Measurements from ENCODE around the gene LAG3.

LAG3 gene

DNA sequence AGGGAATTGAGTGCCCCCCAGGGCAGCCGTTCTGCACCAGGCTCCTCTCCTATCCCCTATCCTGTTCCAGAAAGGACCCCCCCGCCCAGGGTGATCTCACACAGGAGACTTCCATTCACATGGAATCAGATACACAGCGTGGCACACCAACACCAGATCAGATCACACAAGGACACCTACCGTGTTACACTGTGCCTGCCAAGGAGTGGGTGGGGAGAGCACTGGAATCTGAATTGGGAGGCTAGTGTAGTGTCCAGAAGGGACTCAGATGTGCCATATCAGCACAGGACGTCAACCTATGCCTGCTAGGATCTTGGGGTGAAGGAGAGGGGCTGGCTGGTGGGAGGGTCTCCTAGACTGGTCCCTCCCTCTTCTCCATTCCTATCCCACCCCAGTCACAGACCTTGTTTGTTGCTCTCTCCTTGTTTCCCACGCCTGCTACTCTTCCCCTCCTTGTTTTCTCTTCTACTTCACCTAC is 3.8 kb upstream of the LAG3 start:
- peak overlapping the region; percentile 88 for H3K4me3 ChIP-seq (ENCODE audit: low read depth, low read length)
- TF ChIP-seq, protein P1, sequence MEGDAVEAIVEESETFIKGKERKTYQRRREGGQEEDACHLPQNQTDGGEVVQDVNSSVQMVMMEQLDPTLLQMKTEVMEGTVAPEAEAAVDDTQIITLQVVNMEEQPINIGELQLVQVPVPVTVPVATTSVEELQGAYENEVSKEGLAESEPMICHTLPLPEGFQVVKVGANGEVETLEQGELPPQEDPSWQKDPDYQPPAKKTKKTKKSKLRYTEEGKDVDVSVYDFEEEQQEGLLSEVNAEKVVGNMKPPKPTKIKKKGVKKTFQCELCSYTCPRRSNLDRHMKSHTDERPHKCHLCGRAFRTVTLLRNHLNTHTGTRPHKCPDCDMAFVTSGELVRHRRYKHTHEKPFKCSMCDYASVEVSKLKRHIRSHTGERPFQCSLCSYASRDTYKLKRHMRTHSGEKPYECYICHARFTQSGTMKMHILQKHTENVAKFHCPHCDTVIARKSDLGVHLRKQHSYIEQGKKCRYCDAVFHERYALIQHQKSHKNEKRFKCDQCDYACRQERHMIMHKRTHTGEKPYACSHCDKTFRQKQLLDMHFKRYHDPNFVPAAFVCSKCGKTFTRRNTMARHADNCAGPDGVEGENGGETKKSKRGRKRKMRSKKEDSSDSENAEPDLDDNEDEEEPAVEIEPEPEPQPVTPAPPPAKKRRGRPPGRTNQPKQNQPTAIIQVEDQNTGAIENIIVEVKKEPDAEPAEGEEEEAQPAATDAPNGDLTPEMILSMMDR (conservative IDR thresholded peaks at IDR 0.05; ENCODE audit: low read depth, low read length), result no peak
- peak; percentile 35 for DNase-seq (ENCODE audit: low read depth)

GRCh38 chr12:6768990-6769389 is 3.3 kb upstream of the LAG3 start:
- peak; percentile 62 for DNase-seq (ENCODE audit: low read depth)
- peak overlapping the region; percentile 88 for H3K4me3 ChIP-seq (ENCODE audit: low read depth, low read length)
- TF ChIP-seq, protein P1 (conservative IDR thresholded peaks at IDR 0.05; ENCODE audit: low read depth, low read length), result no peak

- H3K4me3 ChIP-seq (ENCODE audit: low read depth, low read length), result no peak overlapping the region
- DNase-seq (ENCODE audit: low read depth), result no peak
- TF ChIP-seq, protein P1 (conservative IDR thresholded peaks at IDR 0.05; ENCODE audit: low read depth, low read length), result no peak
These were observed 2.7 kb upstream of the LAG3 start for GRCh38 chr12:6769666-6770065.

GRCh38 chr12:6770094-6770493 is 2.2 kb upstream of the LAG3 start:
- TF ChIP-seq, protein P1 (conservative IDR thresholded peaks at IDR 0.05; ENCODE audit: low read depth, low read length), result no peak
- no peak for DNase-seq (ENCODE audit: low read depth)
- H3K4me3 ChIP-seq (ENCODE audit: low read depth, low read length), result no peak overlapping the region

- TF ChIP-seq, protein P1 (conservative IDR thresholded peaks at IDR 0.05; ENCODE audit: low read depth, low read length), result no peak
- no peak for DNase-seq (ENCODE audit: low read depth)
- no peak overlapping the region for H3K4me3 ChIP-seq (ENCODE audit: low read depth, low read length)
These were observed 1.7 kb upstream of the LAG3 start for GRCh38 chr12:6770600-6770999.

DNA sequence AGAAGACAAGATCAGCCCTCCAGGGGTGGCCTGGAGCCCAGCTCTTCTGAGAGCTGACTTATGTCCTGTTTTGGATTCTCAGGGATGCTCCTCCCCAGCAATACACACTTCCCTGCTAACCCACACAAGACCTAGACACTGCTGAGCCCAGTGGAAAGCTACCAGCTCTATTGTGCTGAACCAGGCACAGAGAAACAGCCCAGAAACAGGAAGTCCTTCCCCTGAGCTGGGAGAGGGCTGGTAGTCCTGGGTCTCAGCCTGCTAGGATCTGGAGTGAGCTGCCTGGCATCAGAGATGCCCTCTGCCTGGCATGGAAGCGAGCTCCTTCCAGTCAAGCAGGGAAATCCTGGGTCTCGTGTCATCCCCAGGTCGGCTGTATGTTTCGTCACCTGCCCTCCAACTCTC is 1.2 kb upstream of the LAG3 start:
- DNase-seq (ENCODE audit: low read depth), result no peak
- H3K4me3 ChIP-seq (ENCODE audit: low read depth, low read length), result no peak overlapping the region
- TF ChIP-seq, protein P1 (conservative IDR thresholded peaks at IDR 0.05; ENCODE audit: low read depth, low read length), result no peak

GRCh38 chr12:6771509-6772330 is 600 bp upstream of the LAG3 start:
- TF ChIP-seq, protein P1 (conservative IDR thresholded peaks at IDR 0.05; ENCODE audit: low read depth, low read length), result no peak
- no peak for DNase-seq (ENCODE audit: low read depth)
- H3K4me3 ChIP-seq (ENCODE audit: low read depth, low read length), result no peak overlapping the region
